HTERT RPE-1 (cell line): ENCODE measurements around the gene SNX6.
"Not testable (repeated sequence)": the region's sequence is repeated elsewhere in the genome, so short reads cannot be mapped to it uniquely, and the experiment has no call there.

Experiments used
- in situ Hi-C: fragments of 300-500 bp; cut with MboI; formaldehyde crosslinking; loops from 4 replicates; pipeline ENCODE4 v1.14.3; 2020; ENCODE audit warnings: low sequenced_read_pairs

SNX6 gene

DNA sequence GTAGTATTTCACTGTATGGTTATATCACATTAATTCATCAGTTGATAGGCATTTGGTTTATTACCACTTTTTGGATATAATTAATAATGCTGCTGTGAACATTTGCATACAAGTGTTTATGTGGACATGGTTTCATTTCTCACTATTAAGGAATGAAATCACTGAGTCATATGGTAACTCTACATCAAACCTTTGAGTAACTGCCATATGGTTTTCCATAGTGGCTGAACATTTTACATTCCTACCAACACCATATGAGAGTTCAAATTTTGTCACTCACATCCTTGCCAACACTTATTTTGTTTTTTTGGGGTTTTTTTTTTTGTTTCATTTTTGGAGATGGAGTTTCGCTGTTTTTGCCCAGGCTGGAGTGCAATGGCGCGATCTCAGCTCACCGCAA lies 60.2 kb downstream of the SNX6 start:
- in situ Hi-C loops = no loop called here

DNA sequence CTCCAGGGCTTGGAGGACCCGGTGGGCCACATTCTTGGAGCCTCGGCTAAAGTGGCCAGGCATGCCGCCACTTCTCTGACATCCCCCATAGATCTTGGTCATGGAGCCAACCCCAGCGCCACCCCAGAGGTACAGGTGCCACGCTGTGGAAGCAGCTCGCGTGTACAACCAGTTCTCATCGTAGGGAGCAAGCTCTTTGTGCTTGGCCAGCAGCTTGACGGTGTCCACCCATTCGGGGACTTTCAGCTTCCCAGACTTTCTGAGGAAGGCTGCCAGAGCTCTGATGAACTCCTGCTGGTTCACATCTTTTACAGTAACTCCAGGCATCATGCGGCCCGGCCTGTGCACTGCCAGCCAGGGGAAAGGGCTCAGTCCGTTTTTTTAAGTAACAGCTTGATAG lies 61.1 kb downstream of the SNX6 start:
- in situ Hi-C loops = no loop called here

- in situ Hi-C loops = no loop called here
Observed at GRCh38 chr14:34562776-34563150, 67.2 kb downstream of the SNX6 start.

GRCh38 chr14:34562037-34562775 lies 67.7 kb downstream of the SNX6 start:
- in situ Hi-C loops = not testable (repeated sequence)

- in situ Hi-C loops = not testable (repeated sequence)
Observed at GRCh38 chr14:34556498-34556829, 73.5 kb downstream of the SNX6 start.

- in situ Hi-C loops = not testable (repeated sequence)
Observed at GRCh38 chr14:34555583-34556497, 74.1 kb downstream of the SNX6 start.

GRCh38 chr14:34554540-34555250 lies 75.3 kb downstream of the SNX6 start:
- in situ Hi-C loops = no loop called here

- in situ Hi-C loops = not testable (repeated sequence)
Observed at GRCh38 chr14:34549276-34549966, 80.5 kb downstream of the SNX6 start.

DNA sequence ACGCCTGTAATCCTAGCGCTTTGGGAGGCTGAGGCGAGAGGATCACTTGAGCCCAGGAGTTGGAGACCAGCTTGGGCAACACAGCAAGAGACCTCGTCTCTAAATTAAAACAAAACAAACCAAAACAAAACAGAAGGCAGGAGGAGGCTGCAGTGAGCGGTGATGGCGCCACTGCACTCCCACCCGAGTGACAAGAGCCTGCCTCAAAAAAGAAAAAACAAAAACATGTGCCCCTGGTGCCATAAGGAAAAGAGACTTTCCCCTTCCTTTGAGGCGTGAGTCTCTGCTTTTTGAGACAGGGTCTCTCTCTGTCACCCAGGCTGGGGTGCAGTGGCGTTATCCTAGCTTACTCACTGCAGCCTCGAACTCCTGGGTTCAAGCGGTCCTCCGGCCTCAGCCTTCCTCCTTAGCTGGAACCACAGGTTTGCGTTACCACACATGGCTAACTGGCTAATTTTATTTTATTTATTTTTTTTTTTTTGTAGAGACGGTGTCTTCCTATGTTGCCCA lies 81.4 kb downstream of the SNX6 start:
- in situ Hi-C loops = no loop called here

GRCh38 chr14:34547136-34547520 lies 82.8 kb downstream of the SNX6 start:
- in situ Hi-C loops = not testable (repeated sequence)

- in situ Hi-C loops = not testable (repeated sequence)
Observed at GRCh38 chr14:34546272-34547135, 83.4 kb downstream of the SNX6 start.

DNA sequence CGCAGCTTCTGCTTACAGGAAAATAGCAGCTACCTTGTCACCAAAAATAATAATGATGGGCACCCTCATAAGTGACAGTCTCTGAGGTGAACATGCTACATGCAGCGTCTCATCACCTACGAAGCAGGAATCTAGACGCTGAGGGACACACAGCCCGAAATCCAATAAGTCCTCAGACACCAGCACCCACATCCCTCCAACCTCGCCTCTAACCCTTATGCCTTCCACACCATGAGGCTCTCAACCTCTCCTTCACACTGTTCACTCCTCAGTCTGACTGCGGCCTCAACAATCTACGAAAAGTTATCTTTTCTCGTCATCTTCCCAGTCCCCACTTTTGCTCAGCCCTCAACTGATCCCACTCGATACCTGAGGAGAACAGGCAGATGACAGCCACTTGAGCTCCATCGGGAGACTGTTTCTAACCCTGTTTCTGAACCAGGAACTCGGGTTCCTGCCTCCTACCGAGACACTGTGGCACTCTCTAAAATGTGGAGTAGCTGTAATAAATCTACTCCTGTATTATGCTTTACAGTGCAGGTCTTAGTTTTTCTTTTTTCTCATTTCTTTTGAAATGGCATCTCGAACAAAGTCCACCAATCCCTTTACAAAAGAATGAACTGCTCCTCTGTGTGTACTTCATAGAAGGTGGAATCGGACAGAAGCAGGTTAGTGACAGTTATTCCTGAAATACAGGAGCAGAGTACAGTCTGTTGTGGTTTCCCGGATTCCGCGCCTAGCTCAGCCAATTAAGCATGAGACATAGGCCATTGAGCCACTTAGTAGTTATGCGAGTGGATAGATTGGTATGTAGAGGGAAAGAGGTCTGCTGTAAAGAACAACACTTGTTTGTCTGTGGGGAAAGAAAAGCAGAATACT lies 89.5 kb downstream of the SNX6 start:
- in situ Hi-C loops = not testable (repeated sequence)

DNA sequence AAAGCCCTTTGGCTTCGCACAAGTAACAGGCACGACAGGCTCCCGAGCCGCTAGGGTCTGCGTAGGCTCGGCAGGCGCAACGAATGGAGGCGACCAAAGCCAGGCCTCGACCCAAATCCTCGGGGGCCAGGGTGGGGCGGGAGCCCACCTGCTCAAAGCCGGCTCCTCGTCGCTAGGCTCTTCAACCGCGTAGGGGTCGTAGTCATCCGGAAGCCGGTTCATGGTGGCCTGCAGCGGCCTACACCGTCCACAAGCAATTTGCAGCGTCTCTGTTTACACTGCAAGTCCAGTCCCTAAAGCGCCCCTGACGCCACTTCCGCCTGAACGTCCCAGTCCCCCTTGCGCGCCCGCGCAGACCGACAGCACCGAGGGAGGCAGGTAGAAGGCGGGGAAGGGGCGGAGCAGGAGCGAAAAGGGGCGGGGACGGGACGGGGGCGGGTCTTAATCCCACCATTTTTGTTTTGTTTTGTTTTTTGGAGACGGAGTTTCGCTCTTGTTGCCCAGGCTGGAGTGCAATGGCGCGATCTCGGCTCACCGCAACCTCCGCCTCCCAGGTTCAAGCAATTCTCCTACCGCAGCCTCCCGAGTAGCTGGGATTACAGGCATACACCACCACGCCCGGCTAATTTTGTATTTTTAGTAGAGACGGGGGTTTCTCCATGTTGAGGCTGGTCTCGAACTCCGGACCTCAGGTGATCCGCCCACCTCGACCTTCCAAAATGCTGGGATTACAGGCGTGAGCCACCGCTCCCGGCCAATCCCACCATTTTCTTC lies 90.4 kb downstream of the SNX6 start, which contains the start of gene EAPP:
Gene EAPP, minus strand, starts transcription at position 295 of the 774 bp plus-strand sequence. Its CDS starts 73 bp downstream, at position 222.
- in situ Hi-C loops = no loop called here

DNA sequence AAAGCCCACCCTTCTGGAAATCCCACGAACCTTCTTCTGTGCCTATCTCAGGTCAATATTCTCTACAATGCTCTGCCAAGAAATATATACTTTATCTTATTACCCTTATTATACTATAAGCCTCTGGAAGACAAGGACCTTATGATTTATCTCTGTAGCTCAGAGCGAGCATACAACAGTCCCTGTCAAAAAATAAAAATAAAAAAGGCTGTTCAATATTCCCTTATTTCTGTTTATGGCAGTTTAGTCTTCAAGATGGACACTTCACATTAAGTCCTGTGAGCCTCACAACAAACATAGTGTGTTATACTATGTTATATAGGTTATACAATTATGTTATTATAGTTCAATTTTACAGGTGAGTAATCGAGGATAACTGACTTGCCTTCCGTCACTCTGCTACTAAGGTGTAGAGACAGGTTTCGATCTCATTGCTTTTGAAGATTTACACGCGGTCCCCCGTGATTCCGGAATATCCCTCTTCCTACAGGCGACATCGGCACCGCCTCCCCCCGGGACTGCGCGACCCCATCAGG lies 91.0 kb downstream of the SNX6 start:
- in situ Hi-C loops = no loop called here

- in situ Hi-C loops = not testable (repeated sequence)
Observed at GRCh38 chr14:34538096-34538495, 91.9 kb downstream of the SNX6 start.

GRCh38 chr14:34537677-34538009 lies 92.3 kb downstream of the SNX6 start:
- in situ Hi-C loops = no loop called here

GRCh38 chr14:34536951-34537676 lies 92.8 kb downstream of the SNX6 start:
- in situ Hi-C loops = no loop called here
